NCI-H2196 (cell line): ENCODE results near the gene P2RY14.
"Not testable (repeated sequence)": the region's sequence is repeated elsewhere in the genome, so short reads cannot be mapped to it uniquely, and the experiment has no call there.

Experiments used
- DNase-seq: peaks from one replicate; lab custom pipeline; 2025; ENCODE audit not compliant: unreplicated experiment; lab: John Stamatoyannopoulos, UW

P2RY14 gene

DNA sequence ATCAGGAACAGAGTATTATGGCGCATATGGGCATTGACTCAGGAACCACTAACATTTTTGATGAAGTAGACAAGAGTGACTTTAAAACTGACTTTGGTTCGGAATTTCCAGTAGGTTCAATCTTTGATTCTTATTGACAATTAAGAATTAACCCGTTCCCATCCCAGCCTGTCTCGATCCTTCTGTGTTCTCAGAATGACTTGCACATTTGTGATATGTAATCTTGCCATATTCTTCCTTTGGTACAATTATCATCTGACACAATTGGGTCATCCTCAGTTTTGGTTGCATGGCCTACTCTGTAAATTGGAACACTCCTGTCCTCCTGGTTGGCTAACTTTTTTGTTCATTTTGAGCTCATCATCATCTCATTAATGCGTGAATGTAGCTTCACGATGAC is 85.8 kb downstream of the P2RY14 start:
- DNase-seq, result no peak

DNA sequence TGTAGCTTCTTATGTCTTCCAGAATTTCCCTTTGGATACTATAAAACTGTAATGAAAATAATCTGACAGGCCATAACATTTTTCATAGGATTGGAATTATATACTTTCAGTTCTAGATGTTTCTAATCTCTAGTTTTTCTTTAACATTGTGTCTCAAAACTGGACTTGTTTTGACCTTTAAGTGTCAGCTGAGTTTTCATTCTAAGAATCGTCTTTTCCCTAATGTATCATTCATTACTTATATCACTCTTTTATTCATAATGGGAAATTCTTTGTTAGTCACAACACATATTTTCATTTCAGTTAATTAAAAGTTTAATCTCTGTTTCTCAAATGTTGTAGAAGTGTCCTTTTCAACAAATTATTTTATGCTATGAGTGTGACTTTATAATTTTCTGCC is 87.2 kb downstream of the P2RY14 start:
- DNase-seq, result no peak

DNA sequence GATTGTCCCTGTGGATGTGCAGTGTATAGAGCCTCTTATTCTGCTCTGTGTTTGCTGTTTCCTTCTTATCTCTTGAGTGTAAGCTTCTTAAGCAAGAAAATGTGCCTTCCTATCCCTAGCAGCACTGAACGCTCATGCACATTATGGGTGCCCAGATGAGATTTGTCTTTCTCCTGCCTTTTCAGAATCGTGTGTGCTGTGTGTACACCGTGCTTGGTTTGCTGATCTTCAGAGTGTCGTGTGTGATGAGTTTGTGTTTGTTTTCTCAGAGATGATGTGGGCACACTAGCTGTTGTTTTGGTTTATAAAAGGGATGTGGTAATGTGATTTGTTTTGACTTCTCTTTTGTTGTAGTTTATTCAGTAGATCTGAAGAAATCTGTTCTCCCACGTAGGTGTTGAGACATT is 95.1 kb downstream of the P2RY14 start:
- no peak for DNase-seq

DNA sequence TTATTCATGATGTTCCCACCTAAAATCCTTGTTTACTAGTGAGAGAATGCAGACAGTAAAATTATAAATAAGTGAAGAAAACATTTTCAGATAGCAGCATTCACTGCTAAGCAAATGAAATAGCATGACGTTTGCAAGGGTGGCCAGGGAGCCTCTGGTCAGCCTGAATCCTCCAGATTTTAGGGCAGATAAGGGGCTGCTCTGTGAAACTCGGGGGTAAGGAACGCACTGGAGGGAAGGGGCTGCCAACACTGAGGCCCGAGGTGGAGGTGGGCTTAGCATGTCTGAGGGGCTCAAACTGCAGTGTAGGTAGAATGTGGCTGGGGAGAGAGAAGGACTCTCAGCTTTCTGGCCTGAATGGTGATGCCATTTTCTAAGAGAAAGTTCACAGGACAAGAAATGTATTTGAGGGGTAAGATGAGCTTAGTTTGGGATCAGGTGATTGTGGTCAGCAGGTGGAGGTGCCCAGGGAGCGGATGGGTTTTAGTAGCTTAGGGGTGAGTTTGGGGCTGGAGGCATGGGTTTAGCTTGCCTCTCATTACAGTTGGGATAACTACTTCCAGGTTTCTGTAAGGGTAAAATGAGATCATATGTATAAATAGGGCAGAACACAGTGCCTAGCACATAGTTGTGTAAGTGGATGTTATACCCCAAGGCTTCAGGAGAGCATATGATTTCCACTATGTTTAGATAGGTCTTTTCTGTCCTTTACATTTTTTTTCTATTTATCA is 95.8 kb downstream of the P2RY14 start:
- DNase-seq, result no peak

DNA sequence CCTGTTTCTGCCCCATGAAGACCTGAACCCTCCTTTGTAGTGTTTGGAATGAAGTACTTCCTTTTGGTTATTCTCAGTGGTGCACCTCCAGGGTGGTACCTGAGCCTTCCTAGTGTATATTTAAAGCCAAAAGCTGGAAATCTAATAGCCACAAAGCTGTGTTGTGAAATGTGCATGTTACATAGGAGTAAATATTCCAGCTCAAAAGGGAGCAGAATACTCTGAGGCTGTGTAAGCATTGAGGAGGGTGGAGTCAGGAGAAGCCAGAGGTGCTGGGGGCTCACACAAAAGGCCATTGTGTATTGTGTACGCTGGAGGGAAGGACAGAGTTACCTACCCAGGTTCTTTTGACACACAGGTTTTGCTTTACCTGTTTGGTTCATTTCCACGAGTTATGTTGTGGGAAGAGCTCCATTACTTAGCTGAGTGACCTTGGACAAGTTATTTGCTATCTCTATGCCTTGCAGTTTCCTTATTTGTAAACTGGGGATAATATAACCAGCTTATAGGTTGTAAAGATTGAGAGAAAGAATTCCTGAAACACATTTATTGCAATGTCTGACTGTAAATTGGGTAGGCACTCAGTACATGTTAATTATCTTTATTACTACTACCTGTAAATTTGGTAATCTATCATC is 100.0 kb downstream of the P2RY14 start:
- no peak for DNase-seq

DNA sequence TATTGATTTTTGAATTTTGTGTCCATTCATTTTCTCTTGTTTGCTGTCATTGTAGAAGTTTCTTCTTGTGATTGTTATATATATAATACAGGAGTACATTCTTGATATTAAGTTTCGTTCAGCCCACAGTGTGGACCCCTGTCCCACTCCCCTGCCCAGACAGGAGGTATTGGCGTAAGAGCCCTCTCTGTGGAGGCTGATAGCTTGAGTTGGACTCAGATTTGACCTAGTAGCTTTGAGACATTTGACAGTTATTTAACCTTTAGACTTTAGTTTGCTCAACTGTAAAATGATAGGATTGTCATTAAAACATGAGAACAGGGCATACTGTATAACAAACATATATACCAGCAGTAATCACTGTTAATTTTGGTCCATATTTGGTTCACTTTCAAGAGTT is 102.4 kb downstream of the P2RY14 start:
- DNase-seq, result no peak

DNA sequence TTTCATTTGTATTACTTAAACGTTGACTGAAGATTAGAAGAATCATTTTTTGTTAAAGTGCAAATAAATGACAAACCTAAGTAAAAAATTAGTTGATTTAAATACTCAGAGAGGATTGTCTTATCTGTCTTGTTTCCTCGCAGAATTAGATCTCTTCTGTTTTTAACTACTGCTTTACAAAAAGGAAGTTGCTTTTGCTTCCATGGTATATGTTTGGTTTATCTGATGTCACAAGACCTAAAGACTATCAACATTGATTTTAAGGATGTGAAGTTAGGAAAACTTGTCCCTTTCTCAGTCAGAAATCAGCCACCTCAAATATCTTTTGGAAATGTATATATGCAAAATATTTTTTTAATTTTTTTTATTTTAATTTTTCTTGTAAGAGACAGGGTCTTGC is 104.0 kb downstream of the P2RY14 start:
- no peak for DNase-seq

DNA sequence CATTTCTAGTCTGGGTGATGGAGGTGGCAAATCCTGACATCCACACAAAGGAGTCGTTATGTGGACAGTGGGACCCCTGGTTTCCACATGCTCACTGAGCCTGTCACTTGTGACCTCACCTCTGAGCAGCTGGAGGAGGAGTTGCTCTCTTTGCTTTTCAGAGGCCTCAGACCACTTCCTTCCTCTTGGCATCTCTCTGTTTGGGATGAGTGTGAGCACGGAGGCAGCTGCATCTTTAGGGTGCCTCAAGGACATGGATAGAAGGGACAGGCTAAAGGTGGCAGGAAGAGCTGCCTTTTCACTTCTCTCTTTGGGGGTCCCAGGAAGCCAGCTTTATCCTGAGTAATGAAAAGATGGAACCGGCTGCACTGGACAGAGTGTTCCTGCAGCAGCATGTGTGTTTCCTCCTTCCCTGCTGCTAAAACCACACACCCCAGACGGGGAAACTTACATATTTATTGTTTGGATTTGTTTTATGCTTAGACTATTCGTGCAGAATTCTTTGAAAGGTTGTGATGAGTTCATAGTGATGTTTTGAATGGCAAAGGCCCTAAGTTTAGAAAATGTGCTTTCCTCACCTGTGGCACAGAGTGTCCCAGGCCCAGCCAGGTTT is 107.1 kb downstream of the P2RY14 start:
- no peak for DNase-seq

DNA sequence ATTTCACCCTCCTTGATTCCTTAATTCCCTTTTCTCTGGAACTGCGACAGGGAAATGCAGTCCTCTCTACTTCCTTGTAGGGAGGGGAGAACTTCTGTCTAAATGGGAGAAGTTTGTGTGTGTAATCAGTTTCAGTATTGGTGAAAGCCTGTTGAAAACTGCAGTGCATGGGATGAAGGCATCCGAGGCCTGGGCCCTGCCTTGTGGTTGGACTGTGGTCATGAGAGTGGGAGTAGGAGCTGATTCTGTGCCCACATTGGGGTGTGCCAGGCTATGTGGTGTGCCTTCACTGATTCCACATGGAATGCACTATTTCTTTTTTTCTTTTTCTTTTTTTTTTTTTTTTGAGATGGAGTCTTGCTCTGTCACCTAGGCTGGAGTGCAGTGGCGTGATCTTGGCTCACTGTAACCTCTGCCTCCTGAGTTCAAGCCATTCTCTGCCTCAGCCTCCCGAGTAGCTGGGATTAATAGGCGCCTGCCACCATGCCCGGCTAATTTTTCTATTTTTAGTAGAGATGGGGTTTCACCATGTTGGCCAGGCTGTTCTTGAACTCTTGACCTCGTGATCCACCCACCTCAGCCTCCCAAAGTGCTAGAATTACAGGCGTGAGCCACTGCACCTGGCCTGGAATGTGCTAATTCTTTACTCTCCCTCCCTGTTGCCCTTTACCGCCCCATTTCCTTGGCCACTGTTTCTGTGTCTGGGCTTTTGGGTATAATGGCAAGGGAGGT is 108.2 kb downstream of the P2RY14 start:
- DNase-seq, result not testable (repeated sequence)

DNA sequence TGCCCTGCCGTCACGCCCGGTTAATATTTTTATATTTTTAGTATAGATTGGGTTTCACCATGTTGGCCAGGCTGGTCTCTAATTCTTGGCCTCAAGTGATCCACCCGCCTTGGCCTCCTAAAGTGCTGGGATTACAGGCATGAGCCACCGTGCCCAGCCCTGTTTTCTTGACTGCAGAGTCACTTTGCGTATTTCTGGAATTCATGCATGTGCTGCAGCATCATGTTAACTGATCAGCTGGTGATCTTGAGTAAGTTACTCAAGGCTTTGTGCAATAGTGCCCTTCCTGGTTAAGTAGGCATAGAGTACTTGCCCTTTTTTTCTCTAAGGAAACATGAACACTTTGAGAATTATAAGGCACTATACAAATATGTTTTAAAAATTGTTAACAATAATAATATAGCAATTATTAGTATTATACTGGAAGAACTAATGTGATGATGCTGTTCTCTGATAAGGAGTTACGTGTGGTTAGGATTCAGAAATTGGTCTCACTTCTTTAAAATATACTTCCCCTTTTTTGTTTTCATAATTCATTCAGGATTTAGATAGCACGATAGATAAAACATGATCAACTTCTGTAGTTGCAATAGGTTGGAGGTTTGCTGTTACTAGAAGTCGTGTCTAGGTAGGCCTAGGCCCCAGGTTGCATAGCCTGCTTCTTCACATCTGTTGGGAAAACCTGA is 108.9 kb downstream of the P2RY14 start:
- no peak for DNase-seq

DNA sequence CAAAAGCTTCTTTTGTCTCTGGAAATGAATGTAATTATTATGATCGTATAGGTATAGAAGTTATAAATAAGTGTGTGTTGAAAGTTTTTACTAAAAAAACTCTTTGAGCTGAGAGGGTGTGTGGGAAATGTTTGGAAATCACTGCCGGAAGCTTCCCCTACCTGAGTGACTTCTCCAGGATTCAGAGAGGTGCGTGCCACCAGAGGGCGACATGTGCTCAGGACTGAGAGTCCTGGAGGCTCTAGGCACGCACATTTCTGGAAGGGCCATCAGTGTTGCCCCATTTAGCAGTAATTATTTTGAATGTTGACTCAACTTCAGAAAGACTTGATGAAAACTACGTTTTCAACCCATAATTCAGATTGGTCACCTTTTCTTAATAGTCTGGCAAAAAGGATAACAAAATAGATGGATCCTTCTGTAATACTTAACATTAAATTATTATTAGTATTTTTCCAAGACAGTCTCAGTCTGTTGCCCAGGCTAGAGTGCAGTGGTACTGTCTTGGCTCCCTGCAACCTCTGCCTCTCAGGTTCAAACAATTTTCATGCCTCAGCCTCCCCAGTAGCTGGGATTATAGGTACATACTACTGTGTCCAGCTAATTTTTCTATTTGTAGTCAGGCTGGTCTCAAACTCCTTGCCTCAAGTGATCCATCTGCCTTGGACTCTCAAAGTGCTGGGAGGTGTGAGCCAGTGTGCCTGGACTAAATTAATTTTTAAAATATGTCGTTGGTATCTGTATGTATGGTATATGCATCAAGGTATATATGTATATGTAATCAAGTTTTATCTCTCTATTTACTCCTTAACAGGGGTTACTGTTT is 109.9 kb downstream of the P2RY14 start:
- peak; percentile 78 for DNase-seq

DNA sequence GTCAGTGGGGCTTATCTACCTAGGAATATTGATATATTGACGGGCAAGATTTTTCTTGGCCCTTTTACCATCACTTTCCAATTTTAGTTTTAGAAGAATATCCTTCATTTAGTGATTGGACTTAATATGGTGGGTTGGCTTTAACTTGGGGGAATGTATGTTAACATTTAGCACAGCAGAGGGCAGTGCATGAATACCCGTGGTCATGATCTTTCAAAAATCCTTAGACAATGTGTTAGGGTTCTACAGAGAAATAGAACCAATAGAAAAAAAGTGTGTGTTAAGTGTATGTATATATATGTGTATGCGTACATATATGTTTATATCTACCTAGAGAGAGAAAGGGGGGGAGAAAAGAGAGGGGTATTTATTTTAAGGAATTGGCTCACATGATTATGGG is 112.2 kb downstream of the P2RY14 start:
- DNase-seq, result no peak

DNA sequence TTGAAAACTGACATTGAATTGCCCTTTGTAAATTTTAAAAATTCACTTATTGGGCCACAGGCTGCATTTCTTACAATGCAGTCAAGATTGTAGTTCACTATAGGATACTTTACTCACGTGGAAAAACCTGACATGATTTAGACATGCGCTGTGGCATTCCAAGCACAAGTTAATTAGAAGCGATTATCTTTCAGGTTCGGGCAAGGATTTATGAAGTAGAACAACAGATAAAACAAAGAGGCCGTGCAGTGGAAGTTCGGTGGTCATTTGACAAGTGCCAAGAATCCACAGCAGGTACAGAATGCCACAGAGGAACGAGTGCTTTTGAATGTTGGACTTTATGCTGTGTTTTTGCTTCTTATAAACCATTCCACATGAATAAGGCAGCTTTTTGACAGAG is 113.1 kb downstream of the P2RY14 start:
- DNase-seq, result no peak
